Fibroblast of mammary gland (primary cell): ENCODE results near the gene CD46.

ENCODE experiments used
- DNase-seq: peaks from one replicate; pipeline ENCODE4 v3.0.0-alpha.2; 2010; ENCODE audit warnings: low read depth
- H3K4me3 ChIP-seq: 2 replicates; pipeline ENCODE4 v1.5.1; 2011; ENCODE audit warnings: low read depth, mild to moderate bottlenecking, low read length, moderate library complexity; ENCODE audit not compliant: control insufficient read depth
- TF ChIP-seq, protein P1 (sequence below): conservative IDR thresholded peaks from 2 replicates; pipeline ENCODE4 v1.5.1; 2011; ENCODE audit warnings: low read depth, low read length, inconsistent platforms; ENCODE audit not compliant: control insufficient read depth, insufficient read depth

Gene CD46

DNA sequence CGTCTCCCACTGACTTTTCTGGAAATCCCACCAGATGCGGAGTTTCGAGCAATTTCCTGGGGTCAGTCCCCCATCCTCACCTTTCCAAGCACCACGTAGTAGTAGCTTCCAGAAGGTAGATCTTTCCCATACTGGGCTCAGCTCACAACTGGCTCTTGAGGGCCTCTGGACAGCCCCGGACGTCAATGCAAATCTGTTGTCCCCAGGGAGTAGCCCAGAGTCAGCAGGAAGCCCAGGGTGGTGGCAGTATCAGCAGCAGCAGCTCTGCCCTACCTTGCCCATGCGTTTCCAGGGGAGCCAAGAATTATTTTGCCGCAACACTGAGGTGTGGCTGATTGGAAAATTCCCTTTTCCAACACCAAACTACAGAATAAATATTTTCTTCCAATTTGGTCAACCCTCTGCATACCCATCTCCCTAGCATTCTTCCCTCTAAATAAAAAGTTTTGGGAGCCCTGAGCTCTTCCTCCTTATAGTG lies 70.3 kb downstream of the CD46 start:
- no peak overlapping the region for H3K4me3 ChIP-seq
- TF ChIP-seq, protein P1, sequence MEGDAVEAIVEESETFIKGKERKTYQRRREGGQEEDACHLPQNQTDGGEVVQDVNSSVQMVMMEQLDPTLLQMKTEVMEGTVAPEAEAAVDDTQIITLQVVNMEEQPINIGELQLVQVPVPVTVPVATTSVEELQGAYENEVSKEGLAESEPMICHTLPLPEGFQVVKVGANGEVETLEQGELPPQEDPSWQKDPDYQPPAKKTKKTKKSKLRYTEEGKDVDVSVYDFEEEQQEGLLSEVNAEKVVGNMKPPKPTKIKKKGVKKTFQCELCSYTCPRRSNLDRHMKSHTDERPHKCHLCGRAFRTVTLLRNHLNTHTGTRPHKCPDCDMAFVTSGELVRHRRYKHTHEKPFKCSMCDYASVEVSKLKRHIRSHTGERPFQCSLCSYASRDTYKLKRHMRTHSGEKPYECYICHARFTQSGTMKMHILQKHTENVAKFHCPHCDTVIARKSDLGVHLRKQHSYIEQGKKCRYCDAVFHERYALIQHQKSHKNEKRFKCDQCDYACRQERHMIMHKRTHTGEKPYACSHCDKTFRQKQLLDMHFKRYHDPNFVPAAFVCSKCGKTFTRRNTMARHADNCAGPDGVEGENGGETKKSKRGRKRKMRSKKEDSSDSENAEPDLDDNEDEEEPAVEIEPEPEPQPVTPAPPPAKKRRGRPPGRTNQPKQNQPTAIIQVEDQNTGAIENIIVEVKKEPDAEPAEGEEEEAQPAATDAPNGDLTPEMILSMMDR: no peak
- no peak for DNase-seq

DNA sequence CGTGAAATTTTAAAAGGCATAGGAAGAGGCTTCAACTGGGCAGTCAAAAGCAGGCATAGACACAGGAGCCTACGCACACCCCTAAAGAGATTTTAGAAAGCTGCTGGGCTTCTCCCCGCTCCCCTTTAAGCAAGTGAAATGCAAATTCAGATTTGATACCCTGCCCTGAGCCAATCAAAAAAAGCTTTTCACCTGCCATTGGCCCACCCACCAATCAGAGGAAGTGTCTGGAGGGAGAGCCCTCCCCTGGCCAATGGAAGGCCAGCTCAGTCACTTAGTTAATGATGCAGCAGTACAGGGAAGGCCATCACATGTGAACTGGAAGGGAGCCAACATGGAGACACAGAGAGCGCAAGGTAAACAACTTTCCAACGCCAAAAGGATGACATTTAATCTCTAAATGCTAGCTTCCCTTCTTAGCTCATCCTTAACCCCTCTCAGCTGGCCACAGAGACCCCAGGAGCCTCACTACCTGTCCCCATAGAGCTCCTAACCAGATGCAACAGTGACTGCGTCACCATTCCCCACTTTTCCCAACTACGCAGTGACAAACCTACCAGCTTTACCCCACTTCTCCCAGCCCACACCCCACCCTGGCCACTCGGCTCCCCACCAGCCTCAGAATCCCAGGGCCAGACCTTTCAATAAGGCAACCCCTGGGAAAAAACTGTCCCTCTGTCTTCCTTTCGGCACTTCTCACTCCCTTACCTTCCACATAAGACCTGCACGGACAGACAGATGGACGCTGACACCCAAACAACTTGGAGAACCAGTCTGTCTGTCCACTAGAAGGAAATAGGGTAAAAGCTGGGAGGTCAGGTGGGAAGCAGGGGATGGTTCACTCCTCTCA lies 71.0 kb downstream of the CD46 start:
- TF ChIP-seq, protein P1: no peak
- peak overlapping the region; percentile 46 for H3K4me3 ChIP-seq
- DNase-seq: peak; percentile 81

DNA sequence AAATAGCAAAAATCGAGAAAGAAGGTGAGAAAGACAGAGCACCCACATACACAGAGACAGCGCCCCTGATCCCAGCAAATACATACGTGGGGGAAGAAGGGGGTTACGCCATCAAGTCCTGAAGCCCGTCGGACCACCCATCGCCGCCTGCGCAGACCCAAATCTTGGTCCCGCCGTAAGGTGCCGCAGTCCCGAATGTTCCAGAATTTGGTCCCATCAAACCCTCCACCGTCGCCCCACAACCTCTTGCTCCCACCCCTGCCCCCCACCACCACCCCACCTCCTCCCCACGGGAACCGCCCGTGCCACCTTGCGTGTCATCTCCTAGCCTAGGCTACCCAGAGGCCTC lies 71.7 kb downstream of the CD46 start:
- TF ChIP-seq, protein P1: no peak
- DNase-seq: no peak
- peak overlapping the region; percentile 46 for H3K4me3 ChIP-seq

DNA sequence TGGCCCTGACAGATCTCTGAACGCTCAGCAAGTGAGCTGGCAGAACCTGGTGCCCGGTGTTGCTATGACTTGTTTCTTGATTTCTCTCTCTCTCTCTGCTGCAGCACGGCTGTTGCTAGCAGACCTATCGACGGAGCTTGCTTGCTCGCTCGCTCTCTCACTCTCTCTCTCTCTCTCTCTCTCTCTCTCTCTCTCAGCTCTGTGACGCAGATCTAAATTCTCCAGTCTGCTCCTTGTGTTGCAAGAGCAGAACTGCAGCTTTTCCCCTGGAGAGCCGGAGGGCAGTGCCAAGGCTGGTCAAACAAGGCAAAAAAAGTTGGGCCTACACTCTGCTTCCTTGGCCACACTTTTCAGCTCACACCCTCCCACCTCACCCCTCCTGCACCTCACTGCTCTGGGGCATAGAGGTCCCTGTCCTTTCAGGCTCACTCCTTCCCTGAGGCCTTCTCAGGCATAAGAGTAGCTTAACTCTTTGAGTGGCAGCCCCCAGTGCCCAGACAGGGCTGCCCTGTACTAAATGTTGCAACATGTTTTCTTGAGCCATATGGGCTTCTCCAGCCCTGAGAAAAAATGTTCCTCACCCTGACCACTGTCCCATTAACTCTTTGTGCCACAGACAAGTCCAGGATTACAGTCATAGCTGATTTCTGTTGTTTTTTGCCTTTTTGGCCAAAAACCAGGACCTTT lies 72.2 kb downstream of the CD46 start:
- H3K4me3 ChIP-seq: peak overlapping the region; percentile 46
- TF ChIP-seq, protein P1: peak; percentile 56
- peak; percentile 98 for DNase-seq

DNA sequence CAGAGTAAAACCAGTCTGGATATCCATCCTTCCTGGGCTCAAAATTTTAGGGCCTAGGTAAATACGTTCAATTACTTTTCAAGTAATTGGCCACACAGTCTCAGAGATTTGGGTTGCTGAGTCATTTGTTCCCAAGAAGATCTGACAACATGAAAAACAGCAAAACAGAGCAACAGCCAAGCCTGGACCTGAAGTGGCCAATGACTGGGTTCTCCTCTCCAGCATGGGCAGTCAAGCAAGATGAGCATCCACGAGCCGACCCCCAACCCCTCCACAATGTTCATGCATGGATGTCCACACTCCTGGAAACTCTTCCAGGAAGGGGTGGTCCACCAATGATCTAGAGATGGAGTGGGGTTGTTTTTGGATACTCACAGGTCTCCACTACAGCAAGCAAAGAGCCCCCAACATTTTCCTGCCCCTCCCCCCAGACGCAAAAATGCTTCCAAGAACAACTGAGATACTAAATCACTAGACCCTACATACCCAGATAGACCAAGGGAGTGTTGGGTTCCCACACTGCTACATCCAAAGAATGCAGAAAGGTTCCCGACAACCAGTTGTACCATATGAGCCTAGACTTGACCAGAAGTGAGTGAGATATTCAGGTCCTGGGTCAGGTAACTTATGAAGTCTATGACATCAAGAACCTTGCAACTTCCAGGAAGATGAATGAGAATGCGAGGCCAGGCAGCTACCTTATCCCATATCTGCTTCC lies 73.0 kb downstream of the CD46 start:
- DNase-seq: peak; percentile 94
- no peak overlapping the region for H3K4me3 ChIP-seq

DNA sequence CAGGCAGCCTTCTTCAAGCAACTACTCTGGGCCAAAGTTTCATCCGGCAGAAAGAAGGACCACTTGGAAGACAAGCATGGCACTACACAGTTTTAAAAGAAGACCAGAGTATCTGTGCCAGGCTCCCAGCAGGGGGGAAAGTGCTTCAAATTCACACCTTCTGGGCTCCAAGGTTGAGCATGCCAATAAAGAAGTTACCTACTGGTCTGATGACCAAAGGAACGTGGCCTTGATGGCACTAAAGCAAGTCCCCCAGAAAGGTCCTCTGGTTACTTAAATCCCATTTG lies 73.5 kb downstream of the CD46 start:
- H3K4me3 ChIP-seq: no peak overlapping the region
- DNase-seq: no peak
- TF ChIP-seq, protein P1: no peak

More for the DNA sequence above, 73.0 kb downstream of the CD46 start:
- TF ChIP-seq, protein P1: no peak
